GM20431 (cell line): ENCODE measurements around the gene ERG28.
"Not testable (repeated sequence)": the region's sequence is repeated elsewhere in the genome, so short reads cannot be mapped to it uniquely, and the experiment has no call there.

ENCODE experiments used
- in situ Hi-C: fragments of 300-500 bp; cut with MseI, MboI; formaldehyde crosslinking; loops from one replicate; pipeline ENCODE4 v1.15.0; 2020; ENCODE audit warnings: low sequenced_read_pairs; ENCODE audit not compliant: unreplicated experiment

The ERG28 gene

GRCh38 chr14:75660630-75661498 lies at the start of gene ERG28, which contains the start of gene TTLL5:
ERG28 (minus strand) TSS chr14:75660876; CDS start chr14:75657502, 3,374 bp downstream.
TTLL5 (plus strand) TSS chr14:75661246; CDS start chr14:75663150, 1,904 bp downstream.
- in situ Hi-C loops, result no loop called here

GRCh38 chr14:75709207-75709812 lies 48.6 kb upstream of the ERG28 start:
- in situ Hi-C loops, result loop anchor here (25.0 kb wide), 1 partner anchor 678 kb away; the partner anchor contains the start of gene ESRRB

GRCh38 chr14:75705014-75705413 lies 44.3 kb upstream of the ERG28 start:
- in situ Hi-C loops, result loop anchor here (25.0 kb wide), 1 partner anchor 682 kb away; the partner anchor contains the start of gene ESRRB

- in situ Hi-C loops, result loop anchor here (25.0 kb wide), 1 partner anchor 684 kb away; the partner anchor contains the start of gene ESRRB
These were observed 42.8 kb upstream of the ERG28 start for GRCh38 chr14:75703467-75703866.

GRCh38 chr14:75702616-75703261 lies 42.1 kb upstream of the ERG28 start:
- in situ Hi-C loops, result loop anchor here (25.0 kb wide), 1 partner anchor 685 kb away; the partner anchor contains the start of gene ESRRB

- in situ Hi-C loops, result loop anchor here (25.0 kb wide), 1 partner anchor 685 kb away; the partner anchor contains the start of gene ESRRB
These were observed 41.4 kb upstream of the ERG28 start for GRCh38 chr14:75702122-75702521.

GRCh38 chr14:75700295-75700694 lies 39.6 kb upstream of the ERG28 start:
- in situ Hi-C loops, result loop anchor here (25.0 kb wide), 1 partner anchor 687 kb away; the partner anchor contains the start of gene ESRRB

- in situ Hi-C loops, result no loop called here
These were observed 38.7 kb upstream of the ERG28 start for GRCh38 chr14:75699331-75699730.

- in situ Hi-C loops, result no loop called here
These were observed 37.2 kb upstream of the ERG28 start for GRCh38 chr14:75697918-75698317.

- in situ Hi-C loops, result no loop called here
These were observed 36.7 kb upstream of the ERG28 start for GRCh38 chr14:75697386-75697785.

- in situ Hi-C loops, result not testable (repeated sequence)
These were observed 34.3 kb upstream of the ERG28 start for GRCh38 chr14:75695025-75695424.

- in situ Hi-C loops, result no loop called here
These were observed 29.3 kb upstream of the ERG28 start for GRCh38 chr14:75690010-75690409.

- in situ Hi-C loops, result no loop called here
These were observed 28.3 kb upstream of the ERG28 start for GRCh38 chr14:75689012-75689411.

GRCh38 chr14:75685910-75686309 lies 25.2 kb upstream of the ERG28 start:
- in situ Hi-C loops, result no loop called here

- in situ Hi-C loops, result no loop called here
These were observed 14.7 kb upstream of the ERG28 start for GRCh38 chr14:75675265-75675960.

GRCh38 chr14:75673345-75674035 lies 12.8 kb upstream of the ERG28 start:
- in situ Hi-C loops, result no loop called here

GRCh38 chr14:75672605-75673192 lies 12.0 kb upstream of the ERG28 start:
- in situ Hi-C loops, result no loop called here

GRCh38 chr14:75667099-75667765 lies 6.6 kb upstream of the ERG28 start:
- in situ Hi-C loops, result no loop called here
